ENCODE data around the gene RGS21. TPM values are rescaled to one million over a fixed set of nuclear protein-coding genes. Genes with fewer than 3 reads are reported as not detected.

Gene RGS21
- total RNA-seq (2022): not detected in 2 replicates
- Bru-seq, nascent RNA: not detected
- BruChase-seq, experiment 1, labeled RNA remaining after a 6-hour chase: not detected
- not detected for BruChase-seq, experiment 2, labeled RNA remaining after a 2-hour chase
- long read RNA-seq: 0 reads

- no peak for TF ChIP-seq CTCF (IDR thresholded peaks at IDR 0.05; ENCODE audit: unreplicated experiment)
- no TSS peak for BruUV-seq (replicated peaks)
- Mint-ChIP-seq H3K36me3 (ENCODE audit: insufficient read depth, unreplicated experiment) (no peaks in the 10 kb centered on the region), H3K4me1 (ENCODE audit: low read depth, unreplicated experiment) (no peaks in the 10 kb centered on the region), H3K9me3 (ENCODE audit: low read depth, unreplicated experiment) (no peaks in the 10 kb centered on the region), H3K27ac (ENCODE audit: unreplicated experiment) (no peak within 1 kb of the TSS), H3K4me3 (ENCODE audit: low read depth, unreplicated experiment) (no peak within 1 kb of the TSS), H3K27me3 (ENCODE audit: unreplicated experiment) (no peaks in the 10 kb centered on the region)
- CTCF ChIA-PET: interaction anchor here (0.5 kb wide), 1 partner anchor 147 kb away, joined by 4 read pairs; no protein-coding TSS in a partner anchor
- DNase-seq: no peak
- intact Hi-C loops (cut with micrococcal nuclease; ENCODE audit: unreplicated experiment): loop anchor here (10.0 kb wide), 1 partner anchor 1682 kb away; no protein-coding TSS in a partner anchor
Observed at GRCh38 chr1:192316942-192317450, at the start of gene RGS21. TSS of gene RGS21 (plus strand) at chr1:192316992. CDS start at chr1:192343037, 26,045 bp downstream.

- no peak for DNase-seq
- Mint-ChIP-seq H3K4me3 (ENCODE audit: low read depth, unreplicated experiment) (no peak overlapping the region), H3K4me1 (ENCODE audit: low read depth, unreplicated experiment) (peaks cover 6% of the 10 kb centered on the region), H3K9me3 (ENCODE audit: low read depth, unreplicated experiment) (no peaks in the 10 kb centered on the region), H3K27ac (ENCODE audit: unreplicated experiment) (no peak overlapping the region), H3K27me3 (ENCODE audit: unreplicated experiment) (no peaks in the 10 kb centered on the region), H3K36me3 (ENCODE audit: insufficient read depth, unreplicated experiment) (no peaks in the 10 kb centered on the region)
- intact Hi-C loops (cut with micrococcal nuclease; ENCODE audit: unreplicated experiment): no loop called here
- BruUV-seq (replicated peaks): no TSS peak
- no peak for TF ChIP-seq CTCF (IDR thresholded peaks at IDR 0.05; ENCODE audit: unreplicated experiment)
- CTCF ChIA-PET: no interaction called here
Observed at GRCh38 chr1:192268468-192269052, 48.2 kb upstream of the RGS21 start.

GRCh38 chr1:192270398-192270797, 46.4 kb upstream of the RGS21 start:
- no peak for TF ChIP-seq CTCF (IDR thresholded peaks at IDR 0.05; ENCODE audit: unreplicated experiment)
- no peaks in the 10 kb centered on the region for H3K4me1 Mint-ChIP-seq (ENCODE audit: low read depth, unreplicated experiment)
- CTCF ChIA-PET: no interaction called here
- BruUV-seq (replicated peaks): no TSS peak
- H3K9me3 Mint-ChIP-seq (ENCODE audit: low read depth, unreplicated experiment): no peaks in the 10 kb centered on the region
- no peaks in the 10 kb centered on the region for H3K27me3 Mint-ChIP-seq (ENCODE audit: unreplicated experiment)
- no peaks in the 10 kb centered on the region for H3K36me3 Mint-ChIP-seq (ENCODE audit: insufficient read depth, unreplicated experiment)
- DNase-seq: no peak
- no peak overlapping the region for H3K27ac Mint-ChIP-seq (ENCODE audit: unreplicated experiment)
- intact Hi-C loops (cut with micrococcal nuclease; ENCODE audit: unreplicated experiment): no loop called here
- no peak overlapping the region for H3K4me3 Mint-ChIP-seq (ENCODE audit: low read depth, unreplicated experiment)

GRCh38 chr1:192272732-192273131, 44.1 kb upstream of the RGS21 start:
- no peak for TF ChIP-seq CTCF (IDR thresholded peaks at IDR 0.05; ENCODE audit: unreplicated experiment)
- BruUV-seq (replicated peaks): no TSS peak
- H3K27me3 Mint-ChIP-seq (ENCODE audit: unreplicated experiment): no peaks in the 10 kb centered on the region
- no peak for DNase-seq
- no peaks in the 10 kb centered on the region for H3K36me3 Mint-ChIP-seq (ENCODE audit: insufficient read depth, unreplicated experiment)
- CTCF ChIA-PET: no interaction called here
- H3K9me3 Mint-ChIP-seq (ENCODE audit: low read depth, unreplicated experiment): no peaks in the 10 kb centered on the region
- no peaks in the 10 kb centered on the region for H3K4me1 Mint-ChIP-seq (ENCODE audit: low read depth, unreplicated experiment)
- intact Hi-C loops (cut with micrococcal nuclease; ENCODE audit: unreplicated experiment): no loop called here
- H3K27ac Mint-ChIP-seq (ENCODE audit: unreplicated experiment): no peak overlapping the region
- no peak overlapping the region for H3K4me3 Mint-ChIP-seq (ENCODE audit: low read depth, unreplicated experiment)
